Activated CD8-positive, alpha-beta memory T cell treated with anti-CD3 and anti-CD28 coated beads for 48 hours (primary cell): ENCODE measurements around the gene PDE8A.

Experiments
- DNase-seq, 3 experiments: peaks; one replicate each; pipeline ENCODE4 v3.0.0-alpha.2; 2020; ENCODE audit warnings: low read depth in 2 of 3, low spot score in 2 of 3

Gene PDE8A

GRCh38 chr15:85031086-85031943 lies 49.7 kb downstream of the PDE8A start:
- DNase-seq, result no peak

GRCh38 chr15:85031944-85032558 lies 50.4 kb downstream of the PDE8A start:
- no peak for DNase-seq

GRCh38 chr15:85033148-85033547 lies 51.5 kb downstream of the PDE8A start:
- DNase-seq, result no peak

GRCh38 chr15:85034276-85034675 lies 52.6 kb downstream of the PDE8A start:
- no peak for DNase-seq

- DNase-seq, result no peak
These were observed 54.3 kb downstream of the PDE8A start for GRCh38 chr15:85035980-85036379.

GRCh38 chr15:85036716-85037115 lies 55.1 kb downstream of the PDE8A start:
- DNase-seq, result no peak

GRCh38 chr15:85037641-85038040 lies 56.0 kb downstream of the PDE8A start:
- no peak for DNase-seq

GRCh38 chr15:85041230-85041629 lies 59.6 kb downstream of the PDE8A start:
- DNase-seq, result no peak

- no peak for DNase-seq
These were observed 62.7 kb downstream of the PDE8A start for GRCh38 chr15:85044251-85044853.

GRCh38 chr15:85044894-85045293 lies 63.2 kb downstream of the PDE8A start:
- DNase-seq, result no peak

GRCh38 chr15:85045615-85046014 lies 64.0 kb downstream of the PDE8A start:
- DNase-seq, result no peak

- DNase-seq, result no peak
These were observed 65.8 kb downstream of the PDE8A start for GRCh38 chr15:85047271-85047948.

- no peak for DNase-seq
These were observed 66.8 kb downstream of the PDE8A start for GRCh38 chr15:85048430-85048829.

- no peak for DNase-seq
These were observed 68.1 kb downstream of the PDE8A start for GRCh38 chr15:85049805-85050204.

GRCh38 chr15:85059734-85060133 lies 78.1 kb downstream of the PDE8A start:
- DNase-seq, result no peak

- DNase-seq, result no peak
These were observed 80.9 kb downstream of the PDE8A start for GRCh38 chr15:85062560-85062959.

GRCh38 chr15:85063088-85063487 lies 81.4 kb downstream of the PDE8A start:
- DNase-seq, result no peak

GRCh38 chr15:85063522-85064079 lies 81.9 kb downstream of the PDE8A start:
- no peak for DNase-seq

GRCh38 chr15:85064710-85065109 lies 83.1 kb downstream of the PDE8A start:
- DNase-seq, result no peak

- DNase-seq, result no peak
These were observed 89.4 kb downstream of the PDE8A start for GRCh38 chr15:85071061-85071460.

GRCh38 chr15:85071504-85071903 lies 89.8 kb downstream of the PDE8A start:
- no peak for DNase-seq
